ENCODE data around the gene C17orf100. TPM values are rescaled to one million over a fixed set of nuclear protein-coding genes. Genes with fewer than 3 reads are reported as not detected.
"Not testable (repeated sequence)": the region's sequence is repeated elsewhere in the genome, so short reads cannot be mapped to it uniquely, and the experiment has no call there.

The C17orf100 gene
- total RNA-seq, 2 donors from 2014 or later, result 3.3 to 6.2 TPM

DNA sequence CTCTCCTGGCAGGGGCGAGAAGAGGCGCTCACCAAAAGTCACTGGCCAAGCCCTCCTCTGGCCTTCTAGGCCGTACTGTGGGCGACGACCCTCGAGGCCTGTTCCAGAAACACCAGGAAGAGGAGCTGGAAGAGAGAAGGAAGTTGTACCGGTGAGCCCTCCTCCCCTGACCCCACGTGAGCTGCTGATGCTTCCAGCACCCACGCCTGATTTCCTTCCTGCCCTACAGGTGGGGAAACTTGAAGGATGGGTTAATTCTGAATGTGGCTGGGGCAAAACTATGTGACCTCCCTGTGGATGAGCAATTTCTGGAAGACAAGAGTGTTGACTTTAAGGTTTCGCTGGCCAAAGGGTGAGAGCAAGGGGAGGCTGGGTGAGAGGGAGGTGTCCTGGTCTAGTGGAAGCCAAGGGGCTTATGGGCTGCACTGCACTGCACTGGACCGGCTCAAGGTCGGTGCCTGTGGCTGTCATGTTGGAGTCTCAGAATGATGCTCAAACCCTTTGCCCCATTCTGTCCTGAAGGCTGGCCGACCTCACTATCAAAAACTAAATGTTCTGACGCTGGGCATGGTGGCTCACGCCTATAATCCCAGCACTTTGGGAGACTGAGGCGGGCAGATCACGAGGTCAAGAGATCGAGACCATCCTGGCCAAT lies 6.2 kb downstream of the C17orf100 start:
- 77 to 95% methylated on average over 17 of the region's 18 CpGs for WGBS, 2 donors
- no peak overlapping the region for H3K4me3 ChIP-seq
- H3K36me3 ChIP-seq (replicated peaks in 1 of 2; ENCODE audit: insufficient read depth in 1 of 2, low read depth in 2 of 2), result no peaks in the 10 kb centered on the region
- ATAC-seq (no peak), DNase-seq (no peak)
- H3K27me3 ChIP-seq, result no peaks in the 10 kb centered on the region
- TF ChIP-seq, protein P1, sequence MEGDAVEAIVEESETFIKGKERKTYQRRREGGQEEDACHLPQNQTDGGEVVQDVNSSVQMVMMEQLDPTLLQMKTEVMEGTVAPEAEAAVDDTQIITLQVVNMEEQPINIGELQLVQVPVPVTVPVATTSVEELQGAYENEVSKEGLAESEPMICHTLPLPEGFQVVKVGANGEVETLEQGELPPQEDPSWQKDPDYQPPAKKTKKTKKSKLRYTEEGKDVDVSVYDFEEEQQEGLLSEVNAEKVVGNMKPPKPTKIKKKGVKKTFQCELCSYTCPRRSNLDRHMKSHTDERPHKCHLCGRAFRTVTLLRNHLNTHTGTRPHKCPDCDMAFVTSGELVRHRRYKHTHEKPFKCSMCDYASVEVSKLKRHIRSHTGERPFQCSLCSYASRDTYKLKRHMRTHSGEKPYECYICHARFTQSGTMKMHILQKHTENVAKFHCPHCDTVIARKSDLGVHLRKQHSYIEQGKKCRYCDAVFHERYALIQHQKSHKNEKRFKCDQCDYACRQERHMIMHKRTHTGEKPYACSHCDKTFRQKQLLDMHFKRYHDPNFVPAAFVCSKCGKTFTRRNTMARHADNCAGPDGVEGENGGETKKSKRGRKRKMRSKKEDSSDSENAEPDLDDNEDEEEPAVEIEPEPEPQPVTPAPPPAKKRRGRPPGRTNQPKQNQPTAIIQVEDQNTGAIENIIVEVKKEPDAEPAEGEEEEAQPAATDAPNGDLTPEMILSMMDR (IDR thresholded peaks at IDR 0.05), result no peak
- TF ChIP-seq POLR2A (IDR thresholded peaks at IDR 0.05), result no peak
- intact Hi-C loops (cut with DNase I), result no loop called here
- H3K4me1 ChIP-seq, result peaks cover 27% of the 10 kb centered on the region
- H3K27ac ChIP-seq, result no peak overlapping the region
- H3K9me3 ChIP-seq, result no peaks in the 10 kb centered on the region

DNA sequence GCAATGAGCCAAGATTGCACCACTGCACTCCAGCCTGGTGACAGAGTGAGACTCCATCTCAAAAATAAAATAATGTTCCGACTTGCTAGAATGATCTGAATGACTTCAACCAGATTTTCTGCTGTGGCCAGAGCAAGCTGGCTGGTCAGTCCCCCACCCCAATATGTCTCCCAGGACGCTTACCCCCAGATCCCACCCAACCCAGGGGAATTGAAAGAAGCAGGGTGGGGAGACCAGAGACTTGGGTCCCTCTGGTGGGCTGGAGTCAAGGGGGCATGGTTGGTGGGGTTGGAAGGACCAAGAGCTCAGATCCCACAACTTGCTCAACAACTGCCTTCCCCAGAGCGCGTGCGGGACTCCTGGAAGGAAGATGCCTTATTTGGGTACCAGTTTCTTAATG lies 6.8 kb downstream of the C17orf100 start:
- H3K4me1 ChIP-seq, result peaks cover 21% of the 10 kb centered on the region
- H3K27me3 ChIP-seq; H3K9me3 ChIP-seq; DNase-seq; H3K4me3 ChIP-seq; H3K36me3 ChIP-seq (replicated peaks in 1 of 2; ENCODE audit: insufficient read depth in 1 of 2, low read depth in 2 of 2); ATAC-seq; H3K27ac ChIP-seq; intact Hi-C loops (cut with DNase I): not testable (repeated sequence)
- 87 to 92% methylated on average over 2 of the region's 5 CpGs for WGBS, 2 donors

DNA sequence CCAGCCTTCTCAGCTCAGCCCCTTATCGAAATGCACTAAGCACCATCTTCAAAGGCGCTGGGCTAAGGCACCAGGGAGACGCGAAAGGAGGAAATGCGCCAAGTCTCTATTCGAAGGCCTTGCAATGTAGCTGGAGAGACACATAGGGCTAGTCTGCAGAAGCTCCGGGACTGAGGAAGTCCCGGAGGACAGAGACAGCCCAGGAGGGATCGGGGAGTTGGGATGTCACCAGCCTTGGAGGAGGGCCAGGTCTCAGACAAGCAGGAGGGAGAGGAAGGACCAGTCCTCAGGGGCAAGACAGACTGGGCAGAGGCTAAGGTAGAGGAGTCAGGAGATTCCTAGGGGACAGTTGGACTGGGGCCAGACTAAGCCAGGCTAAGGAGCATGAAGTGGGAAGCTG lies 8.5 kb downstream of the C17orf100 start:
- no peaks in the 10 kb centered on the region for H3K9me3 ChIP-seq
- no peak overlapping the region for H3K27ac ChIP-seq
- peaks cover 4% of the 10 kb centered on the region for H3K4me1 ChIP-seq
- H3K36me3 ChIP-seq (replicated peaks in 1 of 2; ENCODE audit: insufficient read depth in 1 of 2, low read depth in 2 of 2), result no peaks in the 10 kb centered on the region
- ATAC-seq (no peak), DNase-seq (no peak)
- H3K27me3 ChIP-seq, result no peaks in the 10 kb centered on the region
- intact Hi-C loops (cut with DNase I), result loop anchor here (10.0 kb wide), 1 partner anchor 175 kb away; the partner anchor contains the start of gene TEKT1
- 68 to 92% methylated on average over 8 to 9 of the region's 9 CpGs for WGBS, 2 donors
- TF ChIP-seq POLR2A (IDR thresholded peaks at IDR 0.05), result no peak
- TF ChIP-seq, protein P1 (IDR thresholded peaks at IDR 0.05), result no peak
- H3K4me3 ChIP-seq, result no peak overlapping the region

DNA sequence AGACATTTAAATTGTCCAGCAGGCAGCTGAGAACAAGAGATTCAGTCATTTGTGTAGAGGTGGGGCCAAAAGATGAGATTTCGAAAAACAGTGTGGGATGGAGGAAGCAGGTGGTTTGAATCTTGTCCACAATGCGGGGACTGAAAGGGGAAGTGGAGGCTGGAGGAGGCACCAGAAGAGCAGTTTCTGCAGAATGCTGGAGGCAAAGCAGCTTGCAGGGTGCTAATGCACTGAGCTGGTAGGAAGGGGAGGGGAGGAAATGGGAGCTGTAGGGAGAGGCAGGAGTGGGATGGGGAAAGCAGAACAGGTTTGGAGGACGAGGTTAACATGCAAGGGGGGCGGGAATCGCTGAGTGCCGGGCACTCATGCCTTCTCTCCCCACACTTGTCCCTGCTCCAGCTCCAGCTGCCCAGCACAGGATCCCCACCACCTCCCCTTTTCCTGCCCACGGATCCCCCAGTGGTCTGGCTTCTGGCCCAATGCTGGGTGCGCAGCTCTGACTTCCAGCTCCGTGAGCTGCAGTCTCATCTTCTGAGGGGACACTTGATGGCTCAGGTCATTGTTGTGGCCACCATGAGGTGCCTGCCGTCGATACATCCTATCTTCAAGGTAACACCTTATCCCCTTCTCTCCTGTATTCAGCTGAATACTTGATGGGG lies 9.4 kb downstream of the C17orf100 start:
- Histone ChIP-seq H3K27me3 (no peaks in the 10 kb centered on the region), H3K4me3 (no peak overlapping the region), H3K9me3 (no peaks in the 10 kb centered on the region), H3K36me3 (replicated peaks in 1 of 2; ENCODE audit: insufficient read depth in 1 of 2, low read depth in 2 of 2) (no peaks in the 10 kb centered on the region), H3K27ac (no peak overlapping the region), H3K4me1 (peaks cover 2% of the 10 kb centered on the region)
- DNase-seq (no peak), ATAC-seq (no peak)
- no peak for TF ChIP-seq POLR2A (IDR thresholded peaks at IDR 0.05)
- TF ChIP-seq, protein P1 (IDR thresholded peaks at IDR 0.05), result no peak
- WGBS, 2 donors, result 50 to 79% methylated on average over 11 of the region's 11 CpGs
- intact Hi-C loops (cut with DNase I), result loop anchor here (10.0 kb wide), 1 partner anchor 174 kb away; the partner anchor contains the start of gene TEKT1

DNA sequence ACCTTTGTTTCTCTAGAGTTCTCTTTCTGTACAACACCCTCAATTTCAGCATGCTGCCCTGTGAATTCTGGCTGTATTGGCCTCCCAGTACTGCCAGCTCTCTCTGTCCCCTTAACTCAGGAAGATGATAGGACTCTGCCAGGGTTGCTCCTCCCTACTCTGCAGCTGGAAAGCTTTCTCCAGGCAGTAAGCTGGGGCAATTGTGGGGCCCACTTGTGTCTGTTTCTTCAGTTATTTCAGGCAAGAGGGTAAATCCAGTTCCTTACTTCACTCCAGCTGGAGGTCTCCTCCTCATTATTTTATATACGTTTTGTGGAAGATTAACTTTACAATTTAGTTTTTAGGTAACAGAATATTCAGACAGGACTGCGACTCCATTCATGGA lies 9.9 kb downstream of the C17orf100 start:
- Histone ChIP-seq H3K36me3 (replicated peaks in 1 of 2; ENCODE audit: insufficient read depth in 1 of 2, low read depth in 2 of 2) (no peaks in the 10 kb centered on the region), H3K4me1 (peaks cover 7% of the 10 kb centered on the region), H3K27ac (no peak overlapping the region), H3K9me3 (no peaks in the 10 kb centered on the region), H3K4me3 (no peak overlapping the region), H3K27me3 (no peaks in the 10 kb centered on the region)
- TF ChIP-seq, protein P1 (IDR thresholded peaks at IDR 0.05), result no peak
- TF ChIP-seq POLR2A (IDR thresholded peaks at IDR 0.05), result no peak
- intact Hi-C loops (cut with DNase I), result loop anchor here (10.0 kb wide), 1 partner anchor 173 kb away; the partner anchor contains the start of gene TEKT1
- no peak for DNase-seq
- WGBS, 2 donors, result 60 to 83% methylated on average over 2 of the region's 2 CpGs
- ATAC-seq, result no peak

DNA sequence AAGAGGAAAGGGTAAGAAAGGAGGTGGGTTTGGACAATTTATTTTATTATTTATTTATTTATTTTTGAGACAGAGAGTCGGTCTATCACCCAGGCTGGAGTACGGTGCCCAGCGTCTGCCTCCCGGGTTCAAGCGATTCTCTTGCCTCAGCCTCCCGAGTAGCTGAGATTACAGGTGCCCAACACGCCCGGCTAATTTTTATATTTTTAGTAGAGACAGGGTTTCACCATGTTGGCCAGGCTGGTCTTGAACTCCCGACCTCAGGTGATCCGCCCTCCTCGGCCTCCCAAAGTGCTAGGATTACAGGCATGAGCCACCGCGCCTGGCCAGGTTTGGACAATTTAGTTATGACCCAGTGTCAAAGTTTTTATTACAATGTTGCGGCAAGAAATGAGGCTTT lies 11.6 kb downstream of the C17orf100 start:
- H3K9me3 ChIP-seq; H3K36me3 ChIP-seq (replicated peaks in 1 of 2; ENCODE audit: insufficient read depth in 1 of 2, low read depth in 2 of 2); DNase-seq; H3K4me3 ChIP-seq; H3K27ac ChIP-seq; H3K27me3 ChIP-seq; ATAC-seq: not testable (repeated sequence)
- H3K4me1 ChIP-seq, result peaks cover 11% of the 10 kb centered on the region
- intact Hi-C loops (cut with DNase I), result loop anchor here (10.0 kb wide), 1 partner anchor 172 kb away; the partner anchor contains the start of gene TEKT1
- 91 to 93% methylated on average over 14 of the region's 14 CpGs for WGBS, 2 donors
